Measurements from ENCODE around the gene ARHGEF10L. TPM values are rescaled to one million over a fixed set of nuclear protein-coding genes. Genes with fewer than 3 reads are reported as not detected.

The ARHGEF10L gene, protein sequence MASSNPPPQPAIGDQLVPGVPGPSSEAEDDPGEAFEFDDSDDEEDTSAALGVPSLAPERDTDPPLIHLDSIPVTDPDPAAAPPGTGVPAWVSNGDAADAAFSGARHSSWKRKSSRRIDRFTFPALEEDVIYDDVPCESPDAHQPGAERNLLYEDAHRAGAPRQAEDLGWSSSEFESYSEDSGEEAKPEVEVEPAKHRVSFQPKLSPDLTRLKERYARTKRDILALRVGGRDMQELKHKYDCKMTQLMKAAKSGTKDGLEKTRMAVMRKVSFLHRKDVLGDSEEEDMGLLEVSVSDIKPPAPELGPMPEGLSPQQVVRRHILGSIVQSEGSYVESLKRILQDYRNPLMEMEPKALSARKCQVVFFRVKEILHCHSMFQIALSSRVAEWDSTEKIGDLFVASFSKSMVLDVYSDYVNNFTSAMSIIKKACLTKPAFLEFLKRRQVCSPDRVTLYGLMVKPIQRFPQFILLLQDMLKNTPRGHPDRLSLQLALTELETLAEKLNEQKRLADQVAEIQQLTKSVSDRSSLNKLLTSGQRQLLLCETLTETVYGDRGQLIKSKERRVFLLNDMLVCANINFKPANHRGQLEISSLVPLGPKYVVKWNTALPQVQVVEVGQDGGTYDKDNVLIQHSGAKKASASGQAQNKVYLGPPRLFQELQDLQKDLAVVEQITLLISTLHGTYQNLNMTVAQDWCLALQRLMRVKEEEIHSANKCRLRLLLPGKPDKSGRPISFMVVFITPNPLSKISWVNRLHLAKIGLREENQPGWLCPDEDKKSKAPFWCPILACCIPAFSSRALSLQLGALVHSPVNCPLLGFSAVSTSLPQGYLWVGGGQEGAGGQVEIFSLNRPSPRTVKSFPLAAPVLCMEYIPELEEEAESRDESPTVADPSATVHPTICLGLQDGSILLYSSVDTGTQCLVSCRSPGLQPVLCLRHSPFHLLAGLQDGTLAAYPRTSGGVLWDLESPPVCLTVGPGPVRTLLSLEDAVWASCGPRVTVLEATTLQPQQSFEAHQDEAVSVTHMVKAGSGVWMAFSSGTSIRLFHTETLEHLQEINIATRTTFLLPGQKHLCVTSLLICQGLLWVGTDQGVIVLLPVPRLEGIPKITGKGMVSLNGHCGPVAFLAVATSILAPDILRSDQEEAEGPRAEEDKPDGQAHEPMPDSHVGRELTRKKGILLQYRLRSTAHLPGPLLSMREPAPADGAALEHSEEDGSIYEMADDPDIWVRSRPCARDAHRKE (N-terminal part only)
- total RNA-seq, result 12.3 and 20.4 TPM in 2 replicates

DNA sequence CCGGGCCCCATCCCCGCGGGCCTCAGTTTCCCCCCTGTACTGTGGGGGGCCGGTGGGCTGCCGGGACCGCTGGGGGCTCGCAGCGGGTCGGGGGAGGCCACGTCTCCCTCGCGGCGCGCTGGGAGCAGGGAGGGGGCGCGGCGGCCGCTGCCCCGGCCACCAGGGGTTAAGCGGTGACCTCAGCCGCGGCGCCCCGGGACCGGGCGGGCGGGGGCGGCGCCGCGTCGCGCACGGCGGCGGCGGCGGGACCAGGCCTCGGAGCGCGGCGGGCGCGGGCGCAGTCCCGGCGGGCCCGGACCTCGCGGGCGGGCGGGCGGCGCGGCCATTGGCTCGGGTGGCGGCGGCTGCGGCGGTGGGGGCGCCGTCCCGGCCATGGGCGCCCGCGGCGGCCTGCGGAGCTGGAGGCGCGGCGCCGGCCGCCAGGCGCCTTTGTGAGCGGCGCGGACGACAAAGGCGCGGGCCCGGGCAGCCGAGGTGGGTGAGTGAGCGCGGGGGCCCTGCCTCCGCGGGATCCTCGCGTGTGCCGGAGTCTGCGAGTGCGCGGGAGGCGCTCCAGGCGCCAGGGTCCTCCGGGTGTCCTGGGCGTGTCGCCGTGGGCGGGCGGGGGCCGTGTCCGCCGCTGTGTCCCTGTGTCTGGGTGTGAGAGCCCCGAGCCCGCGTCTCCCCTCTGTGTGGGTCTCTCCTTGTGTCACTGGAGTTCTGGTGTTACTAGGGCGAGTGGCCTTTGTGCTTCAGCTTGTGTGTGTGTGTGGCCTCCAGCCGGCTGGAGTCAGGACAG, at the start of gene ARHGEF10L:
TSS of gene ARHGEF10L (plus strand) at position 222 of the 778 bp plus-strand sequence. CDS start 40,898 bp downstream, outside the sequence.

Other genes starting within 250 kb of the ARHGEF10L start
- not detected in 2 replicates for gene PADI4, start 231.5 kb upstream of the ARHGEF10L start, total RNA-seq
- gene PADI6, start 167.5 kb upstream of the ARHGEF10L start, total RNA-seq, result not detected in 2 replicates
- gene RCC2, start 100.0 kb upstream of the ARHGEF10L start, total RNA-seq, result 15.8 and 25.3 TPM in 2 replicates
- gene ACTL8, start 215.6 kb downstream of the ARHGEF10L start, total RNA-seq, result 0.09 and 0.16 TPM in 2 replicates

Data from bronchial smooth muscle cell (primary cell).